Adipose tissue (tissue), 3 donors: ENCODE results near the gene SAMD4A. TPM values are rescaled to one million over a fixed set of nuclear protein-coding genes. Genes with fewer than 3 reads are reported as not detected.
A peak's percentile ranks its signal among the peaks of the same experiment; 100 is the strongest.

ENCODE experiments used
- H3K27ac ChIP-seq: one replicate; pipeline ENCODE4 v1.5.1; 2013; ENCODE audit warnings: low read depth, low read length
- WGBS, 3 donors: extraction: QIAGEN DNeasy Blood & Tissue Kit; methylation state at CpG; one replicate each; pipeline ENCODE4 v1.1.7; 2013; 5-methylcytosine and 5-hydroxymethylcytosine counted together
- polyA plus RNA-seq, 3 donors: library from polyadenylated mRNA; stranded (reverse); fragments of 200-250 nt; gene quantifications; one replicate each; pipeline ENCODE4 v1.2.3, GENCODE V29; 2013
- donor health status: healthy with polysubstance abuse.
- donor health status: Bipolar disorder and iron deficiency.
- donor health status: healthy.

SAMD4A gene
- polyA plus RNA-seq, 3 donors, result 2.5 to 23.8 (median 11.9) TPM

DNA sequence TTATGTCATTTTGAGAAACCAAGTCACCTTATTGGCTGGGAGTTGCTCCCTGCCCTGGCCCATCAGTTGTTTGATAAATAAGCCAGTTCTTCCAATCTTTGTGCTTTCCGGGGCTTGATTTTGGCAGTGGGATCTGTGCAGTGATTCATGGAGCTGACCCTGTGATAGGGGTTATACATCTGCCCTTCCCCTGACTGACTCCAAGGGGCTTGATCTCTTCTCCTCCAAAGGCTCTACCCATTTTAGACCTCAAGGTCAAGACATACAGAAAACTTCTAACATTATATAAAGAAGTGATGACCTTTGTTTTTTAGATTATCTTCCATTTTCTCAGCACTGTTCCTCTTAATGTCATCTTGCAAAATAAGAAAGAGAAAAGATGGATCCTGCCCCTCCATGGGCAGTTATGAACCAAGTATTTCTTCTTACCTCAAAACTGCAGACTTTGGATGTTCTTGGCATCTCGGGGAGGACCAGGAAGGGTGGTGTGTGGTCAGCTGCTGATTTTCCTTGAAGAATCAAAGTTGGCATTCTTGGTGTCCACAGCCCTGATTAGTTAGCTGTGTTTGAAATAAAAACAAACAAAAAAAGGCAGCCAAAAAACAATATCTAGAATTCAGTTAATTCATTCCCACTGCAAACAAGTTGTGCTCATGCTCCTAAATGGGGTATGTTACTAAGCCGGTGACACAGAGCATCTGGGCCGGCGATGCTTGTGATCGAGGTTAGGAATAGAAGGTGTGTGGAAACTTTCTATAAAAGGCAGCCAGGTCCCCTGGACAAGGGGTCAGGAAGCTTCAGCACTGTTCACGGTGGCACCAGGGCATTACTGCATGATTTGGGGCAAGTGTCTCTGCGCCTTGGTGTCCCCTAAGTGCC, 120.2 kb downstream of the SAMD4A start:
- H3K27ac ChIP-seq, result peak overlapping the region; percentile 28
- WGBS, 3 donors, result 64 to 78% (median 73%) methylated on average over 8 of the region's 8 CpGs

DNA sequence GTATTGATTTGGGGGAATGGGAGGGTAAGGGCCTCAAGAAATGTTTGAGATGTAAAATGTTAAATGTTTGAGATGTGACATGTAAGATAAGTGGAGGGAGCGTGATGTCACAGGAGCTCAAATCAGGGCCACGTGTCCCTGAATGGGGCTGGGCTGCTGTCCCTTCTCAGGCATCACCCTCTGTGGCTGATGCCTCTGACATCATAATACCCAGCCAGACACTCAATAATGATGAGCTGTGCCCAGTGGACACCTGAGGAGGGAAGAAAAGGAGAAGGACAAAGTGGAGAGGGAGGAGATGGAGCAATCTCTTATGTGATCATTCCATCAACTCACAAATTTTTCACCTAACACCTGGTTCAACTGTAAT, 120.8 kb downstream of the SAMD4A start:
- 60 to 90% (median 83%) methylated on average over 2 of the region's 2 CpGs for WGBS, 3 donors
- H3K27ac ChIP-seq, result no peak overlapping the region

DNA sequence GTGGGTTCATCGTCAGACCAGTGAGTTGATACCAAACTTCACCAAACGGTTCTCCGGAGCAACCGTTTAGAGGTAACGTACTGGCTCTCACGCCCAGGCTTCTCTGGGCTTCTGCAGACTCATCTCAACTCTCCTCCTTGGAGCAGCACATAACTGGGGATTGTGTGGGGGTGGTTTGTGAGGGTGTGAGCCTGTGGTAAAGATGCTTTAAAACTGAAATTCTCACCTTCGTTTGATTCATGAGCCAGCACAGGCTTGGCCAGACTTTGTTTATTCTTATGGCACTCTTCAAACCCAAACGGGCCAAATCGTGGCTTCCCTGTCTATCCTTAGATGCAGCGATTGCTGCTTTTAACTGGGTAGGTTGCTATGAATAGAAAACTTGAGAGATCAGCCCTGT, 121.3 kb downstream of the SAMD4A start:
- 86 to 90% (median 90%) methylated on average over 10 of the region's 10 CpGs for WGBS, 3 donors

DNA sequence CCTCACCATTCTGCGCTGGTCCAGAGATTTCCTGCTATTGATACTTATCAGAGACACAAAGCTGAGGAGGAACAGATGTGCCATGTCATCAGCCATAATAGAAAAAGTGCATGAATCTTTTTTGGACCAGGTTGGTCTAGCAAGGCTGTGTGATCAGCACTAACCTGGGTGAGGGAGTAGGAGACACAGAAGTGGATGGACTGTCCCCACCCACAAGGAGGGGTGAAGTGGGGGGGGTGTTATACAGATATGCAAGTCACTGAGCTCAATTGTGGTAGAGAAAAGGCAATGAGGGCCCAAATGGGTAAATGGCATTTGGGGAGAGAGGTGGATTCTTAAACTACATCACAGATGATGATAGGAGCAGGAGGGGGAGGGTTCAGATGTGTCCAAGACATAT, 123.0 kb downstream of the SAMD4A start:
- H3K27ac ChIP-seq, result no peak overlapping the region
- 92 to 95% (median 94%) methylated on average over 1 of the region's 1 CpG for WGBS, 3 donors

More for the DNA sequence above, 121.3 kb downstream of the SAMD4A start:
- no peak overlapping the region for H3K27ac ChIP-seq

DNA sequence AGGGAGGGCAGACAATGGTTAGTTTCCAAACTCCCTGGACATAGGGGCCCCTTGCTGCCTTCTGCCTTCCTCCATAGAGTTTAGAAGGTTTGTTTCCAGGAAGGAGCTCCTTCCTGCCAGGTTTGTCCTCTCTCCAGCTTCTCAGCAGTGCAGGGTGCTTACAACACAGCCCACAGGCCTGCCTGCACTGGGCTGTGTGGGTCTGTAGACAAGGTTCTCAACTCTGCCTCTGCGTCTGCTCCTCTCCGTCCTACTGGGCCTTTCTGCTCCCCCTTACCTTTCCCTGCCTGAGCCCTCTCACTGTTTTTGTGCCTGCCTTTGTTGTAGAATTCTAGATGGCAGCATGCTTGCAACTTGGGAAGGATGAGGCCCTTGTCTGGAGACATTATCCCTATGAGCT, 124.0 kb downstream of the SAMD4A start:
- 82 to 93% (median 92%) methylated on average over 2 of the region's 2 CpGs for WGBS, 3 donors
- no peak overlapping the region for H3K27ac ChIP-seq

DNA sequence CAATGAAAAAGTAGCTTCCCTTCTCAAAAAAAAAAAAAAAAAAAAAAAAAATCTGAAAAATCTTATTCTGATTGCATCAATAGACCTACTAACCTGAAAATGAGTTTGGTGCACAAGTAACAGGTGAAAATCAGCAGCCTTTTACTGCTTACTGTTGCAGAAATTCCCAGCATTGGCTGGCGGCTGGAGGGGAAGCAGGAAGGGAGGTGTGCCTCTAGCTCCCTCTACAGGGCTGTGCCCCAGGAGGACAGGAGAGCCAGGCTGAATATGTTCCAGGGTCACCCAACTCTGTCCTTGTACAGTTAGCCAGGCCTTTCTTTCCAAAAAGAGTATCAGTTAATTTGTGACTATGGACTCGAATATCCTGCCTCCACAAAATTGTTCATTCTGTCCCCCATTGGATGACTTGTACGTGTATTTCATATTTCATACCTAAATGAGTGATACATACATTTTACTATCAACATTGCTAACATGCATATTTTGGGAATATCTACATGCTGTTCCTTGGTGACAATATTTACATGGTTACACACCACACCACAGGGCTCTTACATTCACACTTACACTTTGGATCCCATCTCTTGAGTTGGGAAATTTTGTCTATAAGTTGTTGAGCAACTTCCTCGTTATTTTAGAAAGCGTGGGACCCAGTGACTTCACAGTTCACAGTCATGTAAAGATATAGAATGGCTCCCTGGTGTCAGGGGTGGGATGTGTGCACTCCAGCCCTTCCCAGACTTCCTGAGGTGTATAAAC, 124.8 kb downstream of the SAMD4A start:
- 27 to 35% (median 30%) methylated on average over 5 of the region's 5 CpGs for WGBS, 3 donors
- H3K27ac ChIP-seq, result no peak overlapping the region

DNA sequence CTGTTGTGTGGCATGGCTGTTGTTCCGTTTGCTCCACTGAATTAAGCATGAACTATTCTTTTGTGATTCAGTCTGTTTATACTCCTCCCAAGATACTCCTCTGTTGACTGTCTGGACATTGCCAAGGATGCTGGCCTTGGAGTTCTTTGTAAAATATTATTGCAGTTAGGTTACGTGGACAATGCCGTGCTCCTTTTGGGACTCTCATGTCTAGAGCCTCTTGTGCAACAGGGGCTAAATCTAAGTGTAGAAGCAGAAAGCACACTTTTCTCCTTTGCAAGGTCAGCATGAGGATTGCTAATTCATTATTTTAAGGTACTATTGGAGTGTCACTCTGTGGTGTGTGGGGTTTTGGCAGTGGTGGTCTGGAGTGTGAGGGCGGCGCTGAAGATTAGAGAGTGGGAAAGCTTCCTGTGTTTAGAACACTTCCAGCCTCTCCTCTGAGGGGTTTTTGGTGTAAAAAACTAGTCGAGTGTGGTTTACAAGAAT, 125.4 kb downstream of the SAMD4A start:
- 56 to 78% (median 67%) methylated on average over 6 of the region's 6 CpGs for WGBS, 3 donors
- H3K27ac ChIP-seq, result no peak overlapping the region

DNA sequence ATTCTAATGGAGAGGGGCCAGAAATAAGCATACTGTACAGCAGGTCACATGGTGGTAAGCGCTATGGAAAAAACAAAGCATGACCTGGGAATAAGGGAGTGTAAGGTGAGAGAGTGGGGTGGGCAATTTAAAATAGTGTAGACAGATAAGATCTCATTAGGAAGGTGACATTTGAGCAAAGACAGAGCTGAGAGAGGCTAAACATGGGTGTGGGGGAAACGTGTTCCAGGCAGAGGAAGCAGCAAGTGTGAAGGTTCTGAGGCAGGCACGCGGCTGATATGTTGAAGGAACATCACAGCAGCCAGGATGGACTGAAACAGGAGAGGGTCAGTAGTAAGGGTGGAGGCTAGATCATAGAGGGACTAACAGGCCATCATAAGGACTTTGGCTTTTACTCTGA, 126.8 kb downstream of the SAMD4A start:
- H3K27ac ChIP-seq, result no peak overlapping the region
- WGBS, 3 donors, result 91 to 97% (median 91%) methylated on average over 4 of the region's 4 CpGs

DNA sequence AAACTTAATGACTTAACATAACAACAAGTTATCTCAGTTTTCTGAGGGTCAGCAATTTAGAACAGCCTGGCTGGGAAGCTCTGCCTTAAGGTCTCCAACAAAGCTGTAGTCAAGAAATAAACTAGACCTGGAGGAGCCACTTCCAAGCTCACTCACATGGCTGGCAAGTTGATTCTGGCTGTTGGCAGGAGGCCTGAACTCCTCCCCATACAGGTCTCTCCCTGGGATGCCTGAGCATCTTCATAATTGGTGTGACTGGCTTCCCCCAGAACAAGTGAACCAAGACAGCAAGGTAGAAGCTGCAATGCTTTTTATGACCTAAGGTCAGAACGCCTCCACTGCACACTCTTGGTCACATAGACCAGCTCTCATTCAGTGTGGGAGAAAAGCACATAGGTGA, 128.3 kb downstream of the SAMD4A start:
- WGBS, 3 donors, result 96 to 100% (median 98%) methylated on average over 1 of the region's 1 CpG
- no peak overlapping the region for H3K27ac ChIP-seq

DNA sequence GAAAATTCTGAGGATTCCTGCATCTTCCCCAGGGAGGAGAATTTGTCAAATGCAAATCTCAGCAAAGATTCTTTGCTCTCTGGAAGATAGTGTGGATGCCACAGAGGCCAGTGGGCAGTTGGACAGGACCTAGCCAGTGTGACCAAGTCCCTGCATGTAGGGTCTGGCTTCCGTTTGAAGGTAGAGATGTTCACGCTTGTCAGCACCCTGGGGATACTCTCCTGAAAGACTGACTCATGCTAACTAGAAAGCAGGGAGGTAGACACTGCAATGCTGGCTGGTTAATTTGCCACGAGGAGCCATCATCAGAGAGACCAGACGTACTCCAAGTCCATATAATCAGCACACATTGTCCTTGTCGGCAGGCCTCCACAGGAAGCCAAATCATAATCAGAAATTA, 130.1 kb downstream of the SAMD4A start:
- H3K27ac ChIP-seq, result no peak overlapping the region
- WGBS, 3 donors, result 80 to 92% (median 86%) methylated on average over 5 of the region's 5 CpGs

DNA sequence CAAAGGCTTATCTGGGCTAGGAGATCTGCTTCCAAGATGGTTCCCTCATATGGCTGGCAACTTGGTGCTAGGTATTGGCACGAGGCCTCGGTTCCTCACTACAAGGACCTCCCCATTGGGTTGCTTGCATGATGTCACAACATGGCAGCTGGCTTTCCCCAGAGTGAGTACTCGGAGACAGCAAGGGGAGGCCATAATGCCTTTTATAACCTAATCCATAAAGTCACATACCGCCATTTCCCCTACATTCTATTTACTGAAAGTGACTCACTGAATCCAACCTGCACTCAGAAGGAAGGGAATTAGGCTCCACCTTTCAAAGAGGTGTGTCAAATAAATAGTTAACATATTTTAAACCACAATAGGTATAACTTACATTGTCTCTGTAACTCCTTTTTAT, 130.9 kb downstream of the SAMD4A start:
- 87 to 94% (median 89%) methylated on average over 4 of the region's 4 CpGs for WGBS, 3 donors
- no peak overlapping the region for H3K27ac ChIP-seq

DNA sequence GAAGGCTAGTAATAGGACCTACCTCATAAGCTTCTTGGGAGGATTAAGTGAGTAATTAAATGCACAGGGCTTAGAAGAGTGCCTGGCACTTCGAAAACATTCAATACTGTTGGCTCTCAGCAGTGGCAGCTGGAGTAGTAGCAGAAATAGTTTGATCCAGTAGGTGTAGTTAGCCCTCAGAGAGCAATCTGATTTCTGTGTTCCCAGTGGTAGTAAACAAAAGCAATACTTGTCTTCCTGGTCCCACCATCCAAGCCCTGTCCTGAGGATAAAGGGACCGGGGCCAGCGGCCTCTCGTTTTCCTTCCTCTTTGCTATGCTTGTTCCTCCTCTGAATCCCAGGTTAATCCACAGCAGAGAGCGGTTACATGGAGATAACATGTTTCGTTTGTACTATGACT, 131.6 kb downstream of the SAMD4A start:
- 47 to 85% (median 50%) methylated on average over 6 of the region's 6 CpGs for WGBS, 3 donors
- H3K27ac ChIP-seq, result no peak overlapping the region

DNA sequence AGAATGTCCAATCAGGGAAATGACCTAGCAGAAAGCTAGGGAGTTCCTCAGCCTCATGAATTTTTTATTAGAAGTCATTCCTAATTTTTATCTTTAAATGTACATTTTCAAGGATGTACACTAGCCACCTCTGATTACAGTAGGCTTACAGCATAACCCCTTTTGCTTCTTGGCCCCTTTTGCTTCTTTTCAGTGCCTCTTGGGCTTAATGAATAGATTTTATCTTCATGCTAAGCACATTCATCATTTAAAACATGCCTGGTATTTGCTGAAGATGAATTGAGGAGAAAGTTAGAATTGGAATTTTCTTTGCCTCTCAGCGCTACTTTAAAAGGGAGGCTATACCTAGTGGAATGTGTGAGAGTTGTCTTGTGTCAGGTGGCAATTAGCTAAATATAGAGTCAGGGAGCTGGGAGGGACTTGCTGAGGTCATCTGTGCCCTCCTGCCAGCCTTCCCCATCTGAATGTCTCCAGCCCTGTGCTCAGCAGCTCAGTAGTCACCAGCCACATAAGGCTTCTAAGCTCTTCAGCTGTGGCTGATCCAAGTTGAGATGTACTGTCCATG, 132.1 kb downstream of the SAMD4A start:
- no peak overlapping the region for H3K27ac ChIP-seq
- 63 to 93% (median 81%) methylated on average over 1 of the region's 1 CpG for WGBS, 3 donors

DNA sequence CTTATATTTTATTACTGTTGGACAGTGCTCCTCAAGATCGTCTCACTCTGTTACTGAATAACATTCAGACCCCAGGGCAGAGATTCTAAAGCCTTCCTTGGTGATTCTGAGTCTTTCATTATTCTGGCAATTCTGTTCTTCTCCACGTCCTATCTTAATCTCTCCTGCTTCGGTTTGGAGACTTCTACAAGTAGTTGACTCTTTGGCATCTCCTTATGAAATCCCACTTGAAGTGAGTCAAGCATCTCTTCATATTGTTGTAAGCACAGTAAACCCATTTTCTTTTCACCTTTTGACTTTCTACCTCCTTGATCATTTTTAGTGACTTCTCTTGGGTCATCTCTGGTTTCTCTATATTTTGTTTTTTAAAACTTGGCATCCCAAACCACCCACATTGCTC, 132.8 kb downstream of the SAMD4A start:
- no peak overlapping the region for H3K27ac ChIP-seq
- 78 to 92% (median 90%) methylated on average over 3 of the region's 3 CpGs for WGBS, 3 donors

DNA sequence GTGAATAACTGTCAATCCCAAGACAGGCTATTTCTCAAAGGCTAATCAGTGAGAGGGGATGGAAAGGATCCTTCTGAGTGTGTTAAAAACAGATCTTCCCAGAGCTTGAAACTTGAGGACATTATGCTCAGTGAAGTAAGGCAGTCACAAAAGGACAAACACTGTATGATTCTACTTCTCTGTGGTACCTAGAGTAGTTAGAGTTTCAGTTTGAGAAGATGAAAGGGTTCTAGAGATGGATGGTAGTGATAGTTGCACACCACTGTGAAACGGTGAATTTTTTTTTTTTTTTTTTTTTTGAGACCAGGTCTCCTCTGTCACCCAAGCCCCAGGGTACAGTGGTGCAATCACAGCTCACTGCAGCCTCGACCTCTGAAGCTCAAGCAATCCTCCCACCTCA, 133.8 kb downstream of the SAMD4A start:
- H3K27ac ChIP-seq, result no peak overlapping the region
- 76 to 91% (median 76%) methylated on average over 2 of the region's 2 CpGs for WGBS, 3 donors

DNA sequence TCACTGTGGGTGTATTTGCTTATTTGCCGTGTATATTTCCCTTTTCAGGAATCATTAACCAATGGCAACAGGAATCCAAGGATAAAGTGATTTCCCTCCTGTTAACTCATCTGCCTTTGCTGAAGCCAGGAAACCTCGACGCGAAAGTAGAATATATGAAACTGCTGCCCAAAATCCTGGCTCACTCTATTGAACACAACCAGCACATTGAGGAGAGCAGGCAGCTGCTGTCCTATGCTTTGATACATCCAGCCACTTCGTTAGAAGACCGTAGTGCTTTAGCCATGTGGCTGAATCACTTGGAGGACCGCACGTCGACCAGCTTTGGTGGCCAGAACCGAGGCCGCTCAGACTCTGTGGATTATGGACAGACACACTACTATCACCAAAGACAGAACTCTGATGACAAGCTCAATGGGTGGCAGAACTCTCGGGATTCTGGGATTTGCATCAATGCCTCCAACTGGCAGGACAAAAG, 135.1 kb downstream of the SAMD4A start:
- 80 to 94% (median 94%) methylated on average over 12 of the region's 12 CpGs for WGBS, 3 donors
- H3K27ac ChIP-seq, result no peak overlapping the region

DNA sequence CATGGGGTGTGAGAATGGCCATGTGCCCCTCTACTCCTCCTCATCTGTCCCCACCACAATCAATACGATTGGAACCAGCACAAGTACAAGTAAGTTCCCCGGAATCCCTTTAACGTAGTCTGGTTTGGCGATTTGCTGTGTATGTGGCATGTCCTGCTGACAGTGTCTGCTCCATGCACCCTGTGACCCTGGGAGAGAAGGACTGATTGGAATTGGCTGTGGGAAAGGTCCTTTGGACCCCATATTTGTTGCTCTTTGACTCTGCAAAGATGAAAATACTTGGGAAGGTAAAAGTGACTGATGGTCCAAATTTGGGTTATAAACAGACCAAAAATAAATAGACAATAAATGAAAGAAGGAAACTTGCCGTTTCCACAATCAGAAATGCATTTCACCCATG, 135.6 kb downstream of the SAMD4A start:
- WGBS, 3 donors, result 91 to 95% (median 92%) methylated on average over 5 of the region's 5 CpGs
- H3K27ac ChIP-seq, result no peak overlapping the region

DNA sequence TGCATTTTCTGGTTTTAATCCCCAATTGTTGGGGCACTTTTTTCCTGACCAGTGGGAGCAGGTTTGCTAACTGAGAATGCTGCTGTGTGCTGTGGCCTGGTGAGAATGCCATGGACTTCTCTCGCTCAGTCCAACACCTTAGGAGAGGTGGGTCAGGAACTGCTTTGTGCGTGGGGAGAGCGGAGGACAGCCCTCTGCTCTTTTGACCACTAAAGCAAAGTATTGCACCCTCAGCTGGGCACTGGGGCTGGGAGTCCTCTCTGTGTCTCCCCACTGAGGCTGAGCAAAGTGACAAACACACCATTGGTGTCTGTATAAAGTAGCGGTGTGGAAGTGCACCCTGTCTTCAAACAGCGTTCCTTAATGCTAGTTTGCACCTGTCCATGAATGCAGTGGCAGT, 136.2 kb downstream of the SAMD4A start:
- no peak overlapping the region for H3K27ac ChIP-seq
- 96% methylated on average over 5 of the region's 5 CpGs for WGBS, 3 donors

DNA sequence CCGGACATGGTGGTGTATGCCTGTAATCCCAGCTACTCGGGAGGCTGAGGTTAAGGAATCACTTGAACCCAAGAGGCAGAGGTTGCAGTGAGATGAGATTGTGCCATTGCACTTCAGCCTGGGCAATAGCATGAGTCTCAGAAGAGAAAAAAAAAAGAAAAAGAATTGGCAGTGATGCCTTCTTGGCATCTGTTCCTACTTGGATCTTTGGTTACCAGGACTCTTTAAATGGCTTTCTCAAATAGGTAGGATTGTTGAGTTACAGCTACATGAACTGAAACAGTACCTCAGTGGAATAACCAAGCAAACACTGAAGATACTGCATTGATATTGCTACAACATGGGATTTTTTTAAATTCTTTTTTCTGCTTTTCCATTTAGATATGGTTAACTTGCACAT, 136.8 kb downstream of the SAMD4A start:
- no peak overlapping the region for H3K27ac ChIP-seq
- 88% methylated on average over 2 of the region's 2 CpGs for WGBS, 3 donors
